ENCODE measurements around the gene CDC123. TPM values are rescaled to one million over a fixed set of nuclear protein-coding genes. Genes with fewer than 3 reads are reported as not detected.
"Not testable (repeated sequence)": the region's sequence is repeated elsewhere in the genome, so short reads cannot be mapped to it uniquely, and the experiment has no call there.

CDC123 gene
- total RNA-seq, 1 donor from 2014 or later = 67.0 TPM

- no peak for TF ChIP-seq CTCF (IDR thresholded peaks at IDR 0.05)
- Mint-ChIP-seq H3K27ac (ENCODE audit: unreplicated experiment) (peak overlapping the region; percentile 77), H3K36me3 (ENCODE audit: low read depth) (peaks cover 26% of the 10 kb centered on the region)
These were observed 18.1 kb downstream of the CDC123 start for GRCh38 chr10:12214093-12214492.

GRCh38 chr10:12214763-12215218, 18.8 kb downstream of the CDC123 start:
- H3K27ac Mint-ChIP-seq (ENCODE audit: unreplicated experiment) = peak overlapping the region; percentile 88
- no peak for DNase-seq (ENCODE audit: low spot score)
- H3K9me3 Mint-ChIP-seq (ENCODE audit: low read depth) = no peaks in the 10 kb centered on the region
- peak overlapping the region; percentile 14 for H3K4me3 Mint-ChIP-seq (ENCODE audit: unreplicated experiment)
- peaks cover 26% of the 10 kb centered on the region for H3K36me3 Mint-ChIP-seq (ENCODE audit: low read depth)
- no peaks in the 10 kb centered on the region for H3K27me3 Mint-ChIP-seq (ENCODE audit: low read depth)
- TF ChIP-seq CTCF (IDR thresholded peaks at IDR 0.05) = peak; percentile 94
- peaks cover 11% of the 10 kb centered on the region for H3K4me1 Mint-ChIP-seq (ENCODE audit: low read depth)

More at GRCh38 chr10:12214093-12214492, 18.1 kb downstream of the CDC123 start:
- Mint-ChIP-seq H3K4me1 (ENCODE audit: low read depth) (peaks cover 11% of the 10 kb centered on the region), H3K4me3 (ENCODE audit: unreplicated experiment) (no peak overlapping the region), H3K27me3 (ENCODE audit: low read depth) (no peaks in the 10 kb centered on the region), H3K9me3 (ENCODE audit: low read depth) (no peaks in the 10 kb centered on the region)
- no peak for DNase-seq (ENCODE audit: low spot score)

GRCh38 chr10:12218991-12219390, 23.0 kb downstream of the CDC123 start:
- H3K4me3 Mint-ChIP-seq (ENCODE audit: unreplicated experiment) = no peak overlapping the region
- H3K36me3 Mint-ChIP-seq (ENCODE audit: low read depth) = peaks cover 17% of the 10 kb centered on the region
- no peaks in the 10 kb centered on the region for H3K9me3 Mint-ChIP-seq (ENCODE audit: low read depth)
- H3K27me3 Mint-ChIP-seq (ENCODE audit: low read depth) = no peaks in the 10 kb centered on the region
- H3K27ac Mint-ChIP-seq (ENCODE audit: unreplicated experiment) = no peak overlapping the region
- no peak for DNase-seq (ENCODE audit: low spot score)
- H3K4me1 Mint-ChIP-seq (ENCODE audit: low read depth) = peaks cover 35% of the 10 kb centered on the region
- no peak for TF ChIP-seq CTCF (IDR thresholded peaks at IDR 0.05)

GRCh38 chr10:12221323-12222298, 25.6 kb downstream of the CDC123 start:
- no peak for TF ChIP-seq CTCF (IDR thresholded peaks at IDR 0.05)
- no peaks in the 10 kb centered on the region for H3K9me3 Mint-ChIP-seq (ENCODE audit: low read depth)
- H3K27ac Mint-ChIP-seq (ENCODE audit: unreplicated experiment) = peak overlapping the region; percentile 91
- peaks cover 19% of the 10 kb centered on the region for H3K36me3 Mint-ChIP-seq (ENCODE audit: low read depth)
- no peaks in the 10 kb centered on the region for H3K27me3 Mint-ChIP-seq (ENCODE audit: low read depth)
- DNase-seq (ENCODE audit: low spot score) = no peak
- no peak overlapping the region for H3K4me3 Mint-ChIP-seq (ENCODE audit: unreplicated experiment)
- H3K4me1 Mint-ChIP-seq (ENCODE audit: low read depth) = peaks cover 36% of the 10 kb centered on the region

- no peak overlapping the region for H3K27ac Mint-ChIP-seq (ENCODE audit: unreplicated experiment)
- no peak for TF ChIP-seq CTCF (IDR thresholded peaks at IDR 0.05)
- H3K4me3 Mint-ChIP-seq (ENCODE audit: unreplicated experiment) = no peak overlapping the region
- no peaks in the 10 kb centered on the region for H3K9me3 Mint-ChIP-seq (ENCODE audit: low read depth)
- no peak for DNase-seq (ENCODE audit: low spot score)
- H3K36me3 Mint-ChIP-seq (ENCODE audit: low read depth) = peaks cover 19% of the 10 kb centered on the region
- peaks cover 32% of the 10 kb centered on the region for H3K4me1 Mint-ChIP-seq (ENCODE audit: low read depth)
- no peaks in the 10 kb centered on the region for H3K27me3 Mint-ChIP-seq (ENCODE audit: low read depth)
These were observed 29.5 kb downstream of the CDC123 start for GRCh38 chr10:12225444-12225843.

GRCh38 chr10:12226438-12226837, 30.4 kb downstream of the CDC123 start:
- H3K27ac Mint-ChIP-seq (ENCODE audit: unreplicated experiment); H3K4me3 Mint-ChIP-seq (ENCODE audit: unreplicated experiment); DNase-seq (ENCODE audit: low spot score); H3K27me3 Mint-ChIP-seq (ENCODE audit: low read depth); H3K9me3 Mint-ChIP-seq (ENCODE audit: low read depth): not testable (repeated sequence)
- Mint-ChIP-seq H3K4me1 (ENCODE audit: low read depth) (peaks cover 29% of the 10 kb centered on the region), H3K36me3 (ENCODE audit: low read depth) (peaks cover 21% of the 10 kb centered on the region)

All from chondrocyte (in vitro differentiated cells).